Measurements from ENCODE around the gene ERBB3.

- TF ChIP-seq CTCF (IDR thresholded peaks at IDR 0.05; ENCODE audit: low read length) = no peak
- no peak for TF ChIP-seq EZH2 (optimal IDR thresholded peaks at IDR 0.05; ENCODE audit: low read depth, low read length)
- TF ChIP-seq EZH2phosphoT487 (IDR thresholded peaks at IDR 0.05; ENCODE audit: low read length) = no peak
Observed at GRCh38 chr12:56031987-56032386, 48.0 kb upstream of the ERBB3 start.

Data from MM.1S (cell line).